Chondrocyte (in vitro differentiated cells): ENCODE results near the gene CLDN20. TPM values are rescaled to one million over a fixed set of nuclear protein-coding genes. Genes with fewer than 3 reads are reported as not detected.

ENCODE experiments used
- DNase-seq: peaks from one replicate; pipeline ENCODE4 v3.0.0; 2021; ENCODE audit warnings: mixed read lengths, low spot score
- H3K27ac Mint-ChIP-seq: one replicate; pipeline ENCODE4 v1.8.0; 2021; ENCODE audit warnings: mild to moderate bottlenecking, moderate library complexity, mixed read lengths; ENCODE audit not compliant: unreplicated experiment
- H3K27me3 Mint-ChIP-seq: 2 replicates; pipeline ENCODE4 v1.8.0; 2021; ENCODE audit warnings: low read depth, mixed read lengths
- H3K36me3 Mint-ChIP-seq: 2 replicates; pipeline ENCODE4 v1.8.0; 2021; ENCODE audit warnings: low read depth, mixed read lengths
- H3K4me1 Mint-ChIP-seq: 2 replicates; pipeline ENCODE4 v1.8.0; 2021; ENCODE audit warnings: low read depth, mild to moderate bottlenecking, mixed read lengths
- H3K4me3 Mint-ChIP-seq: one replicate; pipeline ENCODE4 v1.8.0; 2021; ENCODE audit warnings: mild to moderate bottlenecking, moderate library complexity, mixed read lengths; ENCODE audit not compliant: unreplicated experiment
- H3K9me3 Mint-ChIP-seq: 2 replicates; pipeline ENCODE4 v1.8.0; 2021; ENCODE audit warnings: low read depth, mixed read lengths
- total RNA-seq: library from RNA; stranded (reverse); gene quantifications from 3 replicates; pipeline ENCODE4 v1.2.1, GENCODE V29; 2021
- TF ChIP-seq, protein P1 (sequence below): fragments of 200-600 bp; sonication (generic); IDR thresholded peaks from 2 replicates; pipeline ENCODE4 v1.5.0; 2021; ENCODE audit warnings: antibody characterized with exemption, mild to moderate bottlenecking, moderate library complexity

The CLDN20 gene
- total RNA-seq, 1 donor from 2014 or later, result not detected

DNA sequence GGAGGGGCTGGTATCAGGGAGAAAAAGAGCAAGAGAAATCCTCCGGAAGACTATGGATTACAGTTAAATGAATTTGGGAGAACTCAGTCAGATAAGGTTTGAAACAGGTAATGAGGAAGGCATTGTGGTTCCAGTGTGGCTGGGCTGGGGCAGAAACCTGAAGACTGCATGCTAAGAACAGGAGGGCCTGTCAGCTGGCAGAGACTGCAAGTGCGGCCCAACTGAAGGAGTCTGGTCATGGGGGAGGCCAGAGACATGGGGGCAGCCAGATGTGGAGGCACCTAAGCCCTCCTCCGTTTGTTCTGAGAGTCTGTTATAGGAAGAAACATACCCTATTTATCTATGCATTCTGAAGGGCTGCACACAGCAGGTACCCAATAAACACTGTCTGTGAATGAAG lies 33.9 kb downstream of the CLDN20 start:
- Mint-ChIP-seq H3K9me3 (no peaks in the 10 kb centered on the region), H3K27ac (no peak overlapping the region), H3K4me3 (no peak overlapping the region), H3K27me3 (no peaks in the 10 kb centered on the region), H3K36me3 (peaks cover 11% of the 10 kb centered on the region), H3K4me1 (peaks cover 9% of the 10 kb centered on the region)
- DNase-seq, result no peak
- TF ChIP-seq, protein P1, sequence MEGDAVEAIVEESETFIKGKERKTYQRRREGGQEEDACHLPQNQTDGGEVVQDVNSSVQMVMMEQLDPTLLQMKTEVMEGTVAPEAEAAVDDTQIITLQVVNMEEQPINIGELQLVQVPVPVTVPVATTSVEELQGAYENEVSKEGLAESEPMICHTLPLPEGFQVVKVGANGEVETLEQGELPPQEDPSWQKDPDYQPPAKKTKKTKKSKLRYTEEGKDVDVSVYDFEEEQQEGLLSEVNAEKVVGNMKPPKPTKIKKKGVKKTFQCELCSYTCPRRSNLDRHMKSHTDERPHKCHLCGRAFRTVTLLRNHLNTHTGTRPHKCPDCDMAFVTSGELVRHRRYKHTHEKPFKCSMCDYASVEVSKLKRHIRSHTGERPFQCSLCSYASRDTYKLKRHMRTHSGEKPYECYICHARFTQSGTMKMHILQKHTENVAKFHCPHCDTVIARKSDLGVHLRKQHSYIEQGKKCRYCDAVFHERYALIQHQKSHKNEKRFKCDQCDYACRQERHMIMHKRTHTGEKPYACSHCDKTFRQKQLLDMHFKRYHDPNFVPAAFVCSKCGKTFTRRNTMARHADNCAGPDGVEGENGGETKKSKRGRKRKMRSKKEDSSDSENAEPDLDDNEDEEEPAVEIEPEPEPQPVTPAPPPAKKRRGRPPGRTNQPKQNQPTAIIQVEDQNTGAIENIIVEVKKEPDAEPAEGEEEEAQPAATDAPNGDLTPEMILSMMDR, result no peak

DNA sequence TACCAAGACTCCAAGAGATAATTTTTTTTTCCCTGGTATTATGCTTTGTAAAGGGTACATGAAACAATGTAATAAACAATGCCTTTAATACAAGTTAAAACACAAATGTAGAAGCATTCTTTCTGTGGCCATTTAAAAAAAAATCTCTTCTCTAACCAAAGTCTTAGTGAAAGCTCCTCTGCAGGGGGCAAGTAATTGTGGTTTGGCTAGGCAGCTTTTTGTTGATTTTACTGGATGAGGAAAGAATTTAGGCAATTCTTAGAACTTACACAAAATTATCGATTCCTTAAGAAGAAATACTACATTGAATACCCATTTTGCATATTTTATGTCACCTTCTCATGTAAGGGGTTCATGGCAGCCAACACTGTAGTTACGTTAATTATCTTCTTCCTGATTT lies 38.1 kb downstream of the CLDN20 start:
- Mint-ChIP-seq H3K27ac (no peak overlapping the region), H3K4me3 (no peak overlapping the region), H3K36me3 (peaks cover 9% of the 10 kb centered on the region), H3K4me1 (peaks cover 9% of the 10 kb centered on the region), H3K9me3 (no peaks in the 10 kb centered on the region), H3K27me3 (no peaks in the 10 kb centered on the region)
- TF ChIP-seq, protein P1, result no peak
- no peak for DNase-seq

DNA sequence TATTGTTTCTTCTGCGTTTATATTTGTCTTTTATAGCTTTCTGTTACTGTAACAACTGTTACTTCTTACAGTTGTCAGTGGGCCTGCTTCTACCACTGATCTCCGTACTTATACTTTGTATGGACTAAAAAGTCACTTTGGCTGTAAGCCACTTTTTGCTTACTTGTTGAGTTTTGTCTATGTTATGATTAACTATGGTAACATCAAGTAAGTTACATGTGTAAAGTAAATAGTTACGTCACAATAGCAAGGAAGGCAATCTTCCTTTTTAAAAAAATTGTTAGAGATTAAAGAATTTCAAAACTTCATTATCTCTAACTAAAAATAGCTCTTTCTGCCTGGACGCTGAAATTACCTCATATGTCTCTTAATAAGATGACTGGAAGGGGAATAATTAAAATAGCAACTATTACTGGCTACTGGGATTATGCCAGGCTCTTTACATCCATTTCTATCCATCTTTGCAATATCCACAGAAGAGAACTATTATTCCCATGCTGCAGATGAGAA lies 39.6 kb downstream of the CLDN20 start:
- peaks cover 9% of the 10 kb centered on the region for H3K4me1 Mint-ChIP-seq
- H3K36me3 Mint-ChIP-seq, result peaks cover 8% of the 10 kb centered on the region
- no peak for DNase-seq
- no peaks in the 10 kb centered on the region for H3K27me3 Mint-ChIP-seq
- H3K4me3 Mint-ChIP-seq, result no peak overlapping the region
- TF ChIP-seq, protein P1, result no peak
- H3K27ac Mint-ChIP-seq, result no peak overlapping the region
- H3K9me3 Mint-ChIP-seq, result no peaks in the 10 kb centered on the region

DNA sequence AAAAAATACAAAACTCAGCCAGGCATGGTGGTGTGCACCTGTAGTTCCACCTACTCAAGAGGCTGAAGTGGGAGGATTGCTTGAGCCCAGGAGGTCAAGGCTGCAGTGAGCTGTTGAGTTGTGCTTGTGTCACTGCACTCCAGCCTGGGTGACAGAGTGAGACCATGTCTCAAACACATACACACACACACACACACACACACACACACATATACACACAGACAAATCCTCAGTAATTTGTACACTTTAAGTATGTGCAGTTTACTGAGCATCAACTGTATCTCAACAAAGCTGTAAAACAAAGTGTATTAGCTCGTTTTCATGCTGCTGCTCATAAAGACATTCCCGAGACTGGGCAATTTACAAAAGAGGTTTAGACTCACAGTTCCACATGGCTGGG lies 43.1 kb downstream of the CLDN20 start:
- Mint-ChIP-seq H3K4me1 (peaks cover 7% of the 10 kb centered on the region), H3K27me3 (no peaks in the 10 kb centered on the region), H3K36me3 (peaks cover 12% of the 10 kb centered on the region), H3K4me3 (no peak overlapping the region), H3K9me3 (no peaks in the 10 kb centered on the region), H3K27ac (no peak overlapping the region)
- no peak for DNase-seq
- TF ChIP-seq, protein P1, result no peak

DNA sequence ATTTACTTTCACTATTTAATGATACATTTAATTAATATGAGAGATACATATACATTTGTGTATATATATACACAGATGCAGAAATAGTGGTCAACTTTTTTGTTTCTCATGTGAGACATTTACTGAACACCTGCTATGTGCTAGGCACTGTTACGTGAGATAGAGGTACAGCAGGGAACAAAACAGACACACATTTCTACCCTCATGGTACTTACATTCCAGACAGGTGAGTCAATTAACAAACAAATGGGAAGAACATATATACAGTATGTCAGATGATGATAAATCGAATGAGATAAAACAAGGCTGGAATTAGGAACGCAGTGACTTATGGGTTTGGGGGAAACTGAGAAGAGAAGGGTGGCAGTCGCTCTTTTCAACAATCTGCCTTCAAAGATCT lies 45.3 kb downstream of the CLDN20 start:
- no peaks in the 10 kb centered on the region for H3K9me3 Mint-ChIP-seq
- peak overlapping the region; percentile 24 for H3K27ac Mint-ChIP-seq
- no peak for DNase-seq
- peaks cover 19% of the 10 kb centered on the region for H3K4me1 Mint-ChIP-seq
- TF ChIP-seq, protein P1, result no peak
- peaks cover 12% of the 10 kb centered on the region for H3K36me3 Mint-ChIP-seq
- H3K27me3 Mint-ChIP-seq, result no peaks in the 10 kb centered on the region
- H3K4me3 Mint-ChIP-seq, result no peak overlapping the region
